ENCODE results near the gene NUFIP2.
A peak's percentile ranks its signal among the peaks of the same experiment; 100 is the strongest.

The NUFIP2 gene

DNA sequence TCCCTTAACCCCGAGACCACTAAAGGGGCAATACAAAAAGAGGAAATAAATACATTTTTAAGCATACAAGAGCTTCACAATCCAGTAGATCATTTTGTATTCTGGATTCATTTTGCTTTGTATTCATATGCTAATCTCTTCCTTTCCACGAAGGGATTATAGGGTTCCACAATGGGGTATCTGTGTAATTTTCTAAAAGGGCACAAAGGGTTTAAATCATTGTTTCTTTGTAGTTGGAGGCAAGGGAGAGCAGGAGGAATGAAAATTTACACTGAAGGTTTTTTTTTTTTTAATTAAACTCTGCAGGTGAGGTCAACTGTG lies 592 bp upstream of the NUFIP2 start:
- H3K27me3 ChIP-seq: no peaks in the 10 kb centered on the region
- peak overlapping the region; percentile 87 for H3K4me3 ChIP-seq (ENCODE audit: low read depth, low read length)
- no peaks in the 10 kb centered on the region for H3K4me1 ChIP-seq
- peaks cover 8% of the 10 kb centered on the region for H3K36me3 ChIP-seq
- DNase-seq: no peak
- TF ChIP-seq CTCF (IDR thresholded peaks at IDR 0.05; ENCODE audit: low read depth, low read length): no peak
- H3K9me3 ChIP-seq: no peaks in the 10 kb centered on the region

GRCh38 chr17:29292992-29293889 lies 707 bp downstream of the NUFIP2 start:
- H3K9me3 ChIP-seq: no peaks in the 10 kb centered on the region
- H3K36me3 ChIP-seq: peaks cover 17% of the 10 kb centered on the region
- peak overlapping the region; percentile 87 for H3K4me3 ChIP-seq (ENCODE audit: low read depth, low read length)
- no peaks in the 10 kb centered on the region for H3K27me3 ChIP-seq
- DNase-seq: peak; percentile 62
- no peaks in the 10 kb centered on the region for H3K4me1 ChIP-seq
- TF ChIP-seq CTCF (IDR thresholded peaks at IDR 0.05; ENCODE audit: low read depth, low read length): no peak

DNA sequence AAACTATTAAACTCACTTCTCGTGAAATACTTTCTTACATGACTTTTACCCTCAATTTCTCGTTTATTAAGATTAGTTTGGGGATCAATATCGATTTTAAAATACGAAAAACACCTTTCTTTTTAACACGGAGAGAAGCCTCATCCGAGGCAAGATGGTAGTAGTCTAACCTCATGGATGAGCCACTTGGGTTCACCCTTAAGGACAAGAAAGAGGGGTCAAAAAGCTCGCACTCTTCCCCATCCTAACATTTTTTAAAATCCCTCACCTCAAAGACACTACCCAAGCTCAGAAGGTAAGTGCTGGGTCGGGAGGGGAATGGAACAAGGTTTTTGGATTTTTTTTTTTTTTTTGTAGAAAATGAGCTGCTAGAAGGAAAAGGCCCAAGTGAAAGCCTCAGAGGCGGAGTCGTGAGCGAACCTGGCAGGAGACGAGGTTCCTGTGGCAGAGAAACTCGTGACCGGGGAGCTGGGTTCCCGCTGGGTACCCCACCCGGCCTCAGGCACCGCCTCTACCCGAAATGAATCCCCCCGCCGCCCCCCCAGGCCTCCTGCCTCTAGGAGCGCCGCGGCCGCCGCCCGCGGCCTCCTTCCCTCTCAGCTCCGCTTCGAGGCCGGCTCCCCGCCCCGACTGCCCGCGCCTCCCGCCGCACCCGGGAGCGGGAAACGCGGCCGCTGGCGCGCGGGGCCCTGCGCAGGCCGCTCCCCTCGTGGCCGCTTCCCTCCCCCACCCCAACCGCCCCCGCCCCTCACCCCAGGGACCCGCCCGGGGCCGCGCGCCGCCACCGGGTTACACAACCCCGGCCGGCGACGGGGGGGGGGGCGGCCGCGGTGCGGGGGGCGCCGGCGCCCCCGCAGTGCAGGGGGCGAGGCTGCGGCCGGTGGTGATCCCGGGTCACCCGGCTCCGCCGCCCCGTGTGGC lies 1.6 kb downstream of the NUFIP2 start:
- Histone ChIP-seq H3K36me3 (peaks cover 20% of the 10 kb centered on the region), H3K4me3 (ENCODE audit: low read depth, low read length) (peak overlapping the region; percentile 87), H3K9me3 (no peaks in the 10 kb centered on the region), H3K27me3 (no peaks in the 10 kb centered on the region), H3K4me1 (no peaks in the 10 kb centered on the region)
- no peak; the same call in 1 of the 2 replicates for TF ChIP-seq CTCF (IDR thresholded peaks at IDR 0.05; ENCODE audit: low read depth, low read length)
- DNase-seq: peak; percentile 24

GRCh38 chr17:29291163-29291752 lies 2.7 kb downstream of the NUFIP2 start:
- peak overlapping the region; percentile 80 for H3K4me3 ChIP-seq (ENCODE audit: low read depth, low read length)
- TF ChIP-seq CTCF (IDR thresholded peaks at IDR 0.05; ENCODE audit: low read depth, low read length): peak; percentile 53
- peaks cover 31% of the 10 kb centered on the region for H3K36me3 ChIP-seq

DNA sequence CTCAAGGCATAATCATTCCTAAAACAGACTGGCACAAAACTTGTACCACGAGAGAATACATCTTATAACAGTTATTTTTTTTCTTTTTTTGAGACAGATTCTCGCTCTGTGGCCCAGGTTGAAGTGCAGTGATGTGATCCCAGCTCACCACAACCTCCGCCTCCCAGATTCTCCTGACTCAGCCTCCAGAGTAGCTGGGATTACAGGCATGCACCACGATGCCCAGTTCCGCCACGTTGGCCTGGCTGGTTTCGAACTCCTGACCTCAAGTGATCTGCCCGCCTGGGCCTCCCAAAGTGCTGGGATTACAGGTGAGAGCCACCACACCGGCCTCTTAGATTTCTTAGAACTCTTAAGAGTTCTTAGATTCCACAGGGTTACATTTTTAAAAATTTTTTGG lies 4.1 kb downstream of the NUFIP2 start:
- Histone ChIP-seq H3K4me3 (ENCODE audit: low read depth, low read length) (no peak overlapping the region), H3K36me3 (peaks cover 45% of the 10 kb centered on the region)

More at GRCh38 chr17:29291163-29291752, 2.7 kb downstream of the NUFIP2 start:
- no peaks in the 10 kb centered on the region for H3K9me3 ChIP-seq
- DNase-seq: no peak
- H3K27me3 ChIP-seq: no peaks in the 10 kb centered on the region
- H3K4me1 ChIP-seq: no peaks in the 10 kb centered on the region

More for the DNA sequence above, 4.1 kb downstream of the NUFIP2 start:
- no peak for TF ChIP-seq CTCF (IDR thresholded peaks at IDR 0.05; ENCODE audit: low read depth, low read length)
- no peak for DNase-seq
- no peaks in the 10 kb centered on the region for H3K27me3 ChIP-seq
- H3K4me1 ChIP-seq: no peaks in the 10 kb centered on the region
- no peaks in the 10 kb centered on the region for H3K9me3 ChIP-seq

All from BE2C (cell line).